Activated CD4-positive, alpha-beta T cell treated with anti-CD3 and anti-CD28 coated beads, Interleukin-2, amount 10 ng/mL, durations not matched to agents 7 days and 5 days (primary cell): ENCODE data around the gene TJP3. TPM values are rescaled to one million over a fixed set of nuclear protein-coding genes. Genes with fewer than 3 reads are reported as not detected.

Experiments used
- CTCF ChIA-PET: fragments of 350-600 bp; sonication (Branson Sonifier 250); formaldehyde crosslinking; loops from one replicate; lab custom pipeline; 2021; ENCODE audit warnings: antibody characterized with exemption; lab: Charles Lee
- POLR2A ChIA-PET: fragments of 350-600 bp; sonication (Branson Sonifier 250); formaldehyde crosslinking; loops from one replicate; lab custom pipeline; 2021; ENCODE audit warnings: antibody characterized with exemption; lab: Charles Lee
- DNase-seq: peaks from one replicate; pipeline ENCODE4 v3.0.0-alpha.2; 2020
- H3K27ac Mint-ChIP-seq: one replicate; pipeline ENCODE4 v1.8.0; 2021; ENCODE audit warnings: mild to moderate bottlenecking, moderate library complexity, mixed read lengths
- H3K27me3 Mint-ChIP-seq: one replicate; pipeline ENCODE4 v1.8.0; 2021; ENCODE audit warnings: mixed read lengths
- H3K36me3 Mint-ChIP-seq: one replicate; pipeline ENCODE4 v1.8.0; 2021; ENCODE audit warnings: low read depth, mixed read lengths
- H3K4me1 Mint-ChIP-seq: one replicate; pipeline ENCODE4 v1.8.0; 2021; ENCODE audit warnings: mixed read lengths
- H3K4me3 Mint-ChIP-seq: one replicate; pipeline ENCODE4 v1.8.0; 2021; ENCODE audit warnings: mild to moderate bottlenecking, moderate library complexity, mixed read lengths
- H3K9me3 Mint-ChIP-seq: one replicate; pipeline ENCODE4 v1.8.0; 2021; ENCODE audit warnings: mixed read lengths
- total RNA-seq, 2 experiments: library from RNA; stranded (reverse); gene quantifications; one replicate each; pipeline ENCODE4 v1.2.3, GENCODE V29; 2021

TJP3 gene
- total RNA-seq, 2 experiments from 2014 or later: 2.7 to 3.5 TPM

GRCh38 chr19:3697094-3697493 is 11.1 kb upstream of the TJP3 start:
- no peaks in the 10 kb centered on the region for H3K36me3 Mint-ChIP-seq
- H3K4me1 Mint-ChIP-seq: peaks cover 23% of the 10 kb centered on the region
- no peaks in the 10 kb centered on the region for H3K9me3 Mint-ChIP-seq
- no peak for DNase-seq
- ChIA-PET POLR2A (no interaction called here), CTCF (interaction anchor here (0.7 to 1.4 kb wide), 4 partner anchors 11 to 32 kb away, joined by 3 to 4 read pairs (median 3); no protein-coding TSS in a partner anchor)
- peak overlapping the region; percentile 13 for H3K27ac Mint-ChIP-seq
- H3K4me3 Mint-ChIP-seq: no peak overlapping the region
- H3K27me3 Mint-ChIP-seq: no peaks in the 10 kb centered on the region

GRCh38 chr19:3697671-3698385 is 10.4 kb upstream of the TJP3 start:
- Mint-ChIP-seq H3K9me3 (no peaks in the 10 kb centered on the region), H3K27ac (no peak overlapping the region), H3K27me3 (no peaks in the 10 kb centered on the region), H3K36me3 (no peaks in the 10 kb centered on the region), H3K4me3 (peak overlapping the region; percentile 58), H3K4me1 (peaks cover 21% of the 10 kb centered on the region)
- DNase-seq: no peak
- ChIA-PET POLR2A (no interaction called here), CTCF (interaction anchor here (0.7 to 1.4 kb wide), 4 partner anchors 11 to 32 kb away, joined by 3 to 4 read pairs (median 3); no protein-coding TSS in a partner anchor)

- Mint-ChIP-seq H3K4me3 (peak overlapping the region; percentile 58), H3K27ac (peak overlapping the region; percentile 31), H3K27me3 (no peaks in the 10 kb centered on the region), H3K9me3 (no peaks in the 10 kb centered on the region), H3K36me3 (no peaks in the 10 kb centered on the region), H3K4me1 (peaks cover 20% of the 10 kb centered on the region)
- POLR2A ChIA-PET: no interaction called here
- no peak for DNase-seq
- CTCF ChIA-PET: no interaction called here
These were observed 9.7 kb upstream of the TJP3 start for GRCh38 chr19:3698386-3698950.

DNA sequence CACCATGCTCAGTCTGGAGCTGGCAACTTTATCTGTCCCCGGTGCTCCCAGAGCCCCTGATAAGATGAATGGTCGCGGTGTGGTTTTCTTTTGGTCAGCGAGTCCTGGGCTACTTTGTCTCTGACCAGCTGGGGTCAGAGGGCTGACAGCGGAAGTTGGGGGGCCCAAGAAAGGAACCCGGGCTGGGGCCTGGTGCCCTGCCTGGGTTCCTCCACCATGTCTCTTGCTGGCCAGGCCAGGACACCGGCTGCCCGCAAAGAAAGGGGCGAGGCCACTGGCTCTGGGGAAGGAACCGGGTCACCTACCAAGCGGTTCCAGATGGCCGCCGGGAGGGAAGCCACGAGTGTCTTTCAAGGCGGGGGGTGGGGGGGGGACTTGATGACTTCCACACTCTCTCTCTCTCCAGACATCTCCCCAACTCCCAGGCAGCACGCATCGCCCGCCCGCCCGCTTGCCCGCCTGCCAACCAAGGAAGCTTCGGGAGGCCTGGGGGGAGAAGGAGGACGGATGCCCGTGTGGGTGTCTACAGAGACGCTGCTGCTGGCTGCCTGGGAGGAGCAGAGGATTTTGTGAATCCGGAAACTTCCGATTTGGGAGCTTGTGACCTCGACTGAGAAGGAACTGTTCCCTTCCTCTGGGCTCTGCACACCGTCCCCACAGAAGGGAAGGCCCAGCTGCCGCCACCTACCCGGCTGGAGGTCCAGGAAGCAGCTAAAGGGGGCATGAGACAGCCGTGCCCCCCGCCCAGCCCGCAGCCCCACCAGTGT is 9.0 kb upstream of the TJP3 start:
- CTCF ChIA-PET: interaction anchor here (0.7 to 1.6 kb wide), 2 partner anchors 28 to 121 kb away, joined by 3 to 4 read pairs; no protein-coding TSS in a partner anchor
- DNase-seq: peak; percentile 36
- POLR2A ChIA-PET: no interaction called here
- peaks cover 20% of the 10 kb centered on the region for H3K4me1 Mint-ChIP-seq
- H3K36me3 Mint-ChIP-seq: no peaks in the 10 kb centered on the region
- H3K4me3 Mint-ChIP-seq: peak overlapping the region; percentile 85
- H3K9me3 Mint-ChIP-seq: no peaks in the 10 kb centered on the region
- H3K27me3 Mint-ChIP-seq: no peaks in the 10 kb centered on the region
- peak overlapping the region; percentile 79 for H3K27ac Mint-ChIP-seq

DNA sequence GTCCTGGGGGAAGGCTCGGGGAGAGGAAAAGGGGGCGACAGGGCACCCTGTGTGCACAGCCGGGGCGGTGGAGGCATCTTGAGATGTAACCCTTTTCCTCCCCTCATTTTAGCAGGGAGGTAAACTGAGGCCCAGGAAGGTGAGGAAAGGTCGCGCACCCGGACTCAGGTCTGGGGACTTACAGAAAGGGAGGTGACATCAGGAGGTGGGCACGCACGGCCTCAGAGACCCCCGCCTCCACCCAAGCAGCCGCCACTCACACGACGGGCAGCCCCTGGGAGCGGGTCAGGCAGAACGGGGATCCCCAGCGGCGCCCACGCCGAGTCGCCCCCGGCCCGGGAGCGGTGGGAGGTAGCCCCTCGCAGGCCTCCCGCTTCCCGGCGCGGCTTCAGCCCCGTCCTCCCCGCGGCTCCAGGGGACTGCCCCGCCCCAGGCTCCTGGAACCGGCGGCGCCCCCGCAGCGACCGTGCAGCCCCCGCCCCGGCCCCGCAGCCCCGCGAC is 8.4 kb upstream of the TJP3 start:
- POLR2A ChIA-PET: no interaction called here
- Mint-ChIP-seq H3K9me3 (no peaks in the 10 kb centered on the region), H3K36me3 (no peaks in the 10 kb centered on the region), H3K27me3 (no peaks in the 10 kb centered on the region), H3K4me1 (peaks cover 20% of the 10 kb centered on the region), H3K27ac (peak overlapping the region; percentile 79), H3K4me3 (peak overlapping the region; percentile 85)
- DNase-seq: no peak
- CTCF ChIA-PET: interaction anchor here (0.6 to 1.6 kb wide), 4 partner anchors 28 to 199 kb away, joined by 3 to 6 read pairs (median 4); no protein-coding TSS in a partner anchor

DNA sequence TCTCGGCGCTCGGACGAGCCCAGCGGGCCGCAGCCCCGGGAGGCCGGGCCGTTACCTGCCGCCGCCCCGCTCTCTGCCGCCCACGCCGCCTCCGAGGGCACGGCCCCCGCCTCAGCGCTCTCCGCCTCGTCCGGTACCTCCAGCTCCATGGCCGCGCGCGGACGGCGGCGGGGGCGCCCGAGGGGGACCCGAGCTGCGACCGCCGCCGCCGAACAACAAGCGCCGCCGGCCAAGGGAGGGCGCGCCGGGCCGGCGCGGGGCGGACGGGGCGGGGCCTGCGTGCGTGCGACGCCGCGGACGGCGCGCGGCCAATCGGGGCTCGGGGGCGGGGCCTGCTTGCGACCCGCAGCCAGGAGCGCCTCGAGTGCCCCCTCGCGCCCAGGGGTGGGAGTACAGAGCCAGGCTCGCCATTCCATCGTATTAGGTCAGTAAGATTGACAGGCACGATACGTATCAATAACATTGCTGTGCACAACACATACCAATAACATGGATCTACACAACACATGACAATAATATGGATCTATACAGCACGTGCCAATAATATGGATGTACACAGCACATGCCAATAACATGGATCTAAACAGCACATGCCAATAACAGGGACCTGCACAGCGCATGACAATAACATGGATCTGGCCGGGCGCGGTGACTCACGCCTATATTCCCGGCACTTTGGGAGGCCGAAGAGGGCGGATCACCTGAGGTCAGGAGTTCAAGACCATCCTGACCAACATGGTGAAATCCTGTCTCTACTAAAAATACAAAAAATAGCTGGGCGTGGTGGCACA is 7.7 kb upstream of the TJP3 start, which contains the start of gene PIP5K1C:
Gene PIP5K1C, minus strand, starts transcription at position 227 of the 791 bp plus-strand sequence. Its CDS starts 78 bp downstream, at position 149.
- Mint-ChIP-seq H3K9me3 (no peaks in the 10 kb centered on the region), H3K36me3 (no peaks in the 10 kb centered on the region), H3K4me1 (peaks cover 20% of the 10 kb centered on the region), H3K4me3 (peak within 1 kb of the TSS; percentile 85), H3K27ac (peak within 1 kb of the TSS; percentile 79), H3K27me3 (no peaks in the 10 kb centered on the region)
- POLR2A ChIA-PET: no interaction called here
- peak; percentile 92 for DNase-seq
- CTCF ChIA-PET: interaction anchor here (0.6 to 1.6 kb wide), 4 partner anchors 29 to 198 kb away, joined by 3 to 6 read pairs (median 4); no protein-coding TSS in a partner anchor

GRCh38 chr19:3701200-3701599 is 7.0 kb upstream of the TJP3 start:
- no peaks in the 10 kb centered on the region for H3K36me3 Mint-ChIP-seq
- peaks cover 2% of the 10 kb centered on the region for H3K27me3 Mint-ChIP-seq
- H3K4me3 Mint-ChIP-seq: no peak overlapping the region
- ChIA-PET POLR2A (no interaction called here), CTCF (interaction anchor here (0.6 to 1.6 kb wide), 2 partner anchors 33 to 115 kb away, joined by 3 to 6 read pairs; no protein-coding TSS in a partner anchor)
- H3K27ac Mint-ChIP-seq: peak overlapping the region; percentile 46
- DNase-seq: no peak
- no peaks in the 10 kb centered on the region for H3K9me3 Mint-ChIP-seq
- H3K4me1 Mint-ChIP-seq: peaks cover 22% of the 10 kb centered on the region

GRCh38 chr19:3707868-3708206 is 347 bp upstream of the TJP3 start:
- Mint-ChIP-seq H3K4me3 (no peak overlapping the region), H3K27ac (peak overlapping the region; percentile 60), H3K4me1 (peaks cover 3% of the 10 kb centered on the region), H3K9me3 (no peaks in the 10 kb centered on the region), H3K27me3 (peaks cover 5% of the 10 kb centered on the region), H3K36me3 (no peaks in the 10 kb centered on the region)
- DNase-seq: no peak
- ChIA-PET POLR2A (no interaction called here), CTCF (interaction anchor here (0.6 to 1.3 kb wide), 3 partner anchors 22 to 122 kb away, joined by 3 read pairs; partner anchors contain the start of gene GIPC3)

DNA sequence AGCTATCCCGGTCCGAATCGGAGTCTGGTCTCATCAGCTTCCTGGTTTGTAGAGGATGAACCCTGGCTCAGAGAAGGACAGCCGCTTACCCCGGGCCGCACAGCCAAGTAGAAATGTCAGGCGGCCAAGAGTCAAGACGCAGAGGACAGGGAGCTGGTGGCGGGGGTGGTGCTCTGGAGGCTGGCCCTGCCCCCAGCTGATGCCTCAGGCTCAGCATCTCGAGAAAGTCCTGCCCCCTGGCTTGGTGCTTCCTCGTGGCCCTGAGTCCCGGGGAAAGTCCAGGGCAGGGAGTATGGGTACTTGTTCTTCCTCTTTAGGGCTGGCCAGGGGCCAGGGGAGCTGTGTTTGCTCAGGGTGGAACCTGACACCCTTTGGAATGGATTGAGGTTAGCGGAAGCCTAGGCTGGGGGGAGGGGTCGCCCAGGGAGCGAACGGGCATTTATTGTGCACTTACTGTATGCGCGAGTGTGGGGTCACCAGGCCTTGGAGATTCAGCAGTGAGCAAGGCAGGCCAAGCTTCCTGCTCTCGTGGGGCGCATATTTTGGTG is 2.2 kb downstream of the TJP3 start:
- Mint-ChIP-seq H3K9me3 (no peaks in the 10 kb centered on the region), H3K27me3 (peaks cover 5% of the 10 kb centered on the region), H3K4me3 (no peak overlapping the region), H3K27ac (no peak overlapping the region), H3K4me1 (peaks cover 6% of the 10 kb centered on the region), H3K36me3 (no peaks in the 10 kb centered on the region)
- CTCF ChIA-PET: interaction anchor here (0.6 to 1.7 kb wide), 3 partner anchors 18 to 406 kb away, joined by 3 to 5 read pairs (median 3); partner anchors contain the start of gene MRPL54
- POLR2A ChIA-PET: no interaction called here
- DNase-seq: no peak

DNA sequence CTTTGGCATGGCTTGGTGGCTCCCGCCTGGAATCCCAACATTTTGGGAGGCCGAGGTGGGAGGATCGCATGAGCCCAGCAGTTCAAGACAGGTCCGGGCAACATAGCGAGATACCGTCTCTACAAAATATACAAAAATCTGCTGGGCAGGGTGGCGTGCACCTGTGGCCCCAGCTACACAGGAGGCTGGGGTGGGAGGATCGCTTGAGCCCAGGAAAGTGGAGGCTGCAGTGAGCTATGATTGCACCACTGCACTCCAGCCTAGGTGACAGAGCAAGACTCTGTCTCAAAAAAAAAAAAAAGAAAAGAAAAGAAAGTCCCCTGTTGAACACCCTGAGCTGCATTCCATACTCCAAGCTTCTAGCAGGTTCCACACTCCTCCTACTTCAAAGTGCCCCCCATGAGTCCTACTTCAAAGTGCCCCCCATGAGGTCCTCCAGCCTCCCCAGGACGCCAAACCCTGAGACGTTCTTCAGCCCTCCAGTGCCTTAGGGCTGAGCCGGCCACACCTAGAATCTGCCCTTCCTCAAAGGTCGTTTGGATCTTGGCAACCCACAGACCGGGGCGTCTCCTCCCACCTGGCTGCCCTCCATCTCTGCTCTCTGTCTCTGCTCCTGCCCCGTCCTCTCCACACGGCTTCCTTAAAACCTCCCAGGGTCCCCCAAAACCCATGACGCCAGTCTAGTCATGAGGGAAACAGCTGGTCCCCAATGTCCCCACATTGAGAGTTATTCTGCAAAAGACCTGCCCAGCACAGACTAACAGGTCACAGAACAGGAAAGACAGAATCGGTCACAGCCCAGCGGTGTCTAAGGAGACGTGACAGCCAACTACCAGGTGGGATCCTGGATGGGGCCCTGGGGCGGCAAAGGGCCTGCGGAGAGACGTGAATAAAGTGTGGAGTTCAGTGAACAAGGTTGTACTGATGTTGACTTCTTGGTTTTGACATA is 4.8 kb downstream of the TJP3 start:
- Mint-ChIP-seq H3K9me3 (no peaks in the 10 kb centered on the region), H3K27me3 (peaks cover 2% of the 10 kb centered on the region), H3K4me3 (no peak overlapping the region), H3K4me1 (peaks cover 3% of the 10 kb centered on the region), H3K27ac (no peak overlapping the region), H3K36me3 (no peaks in the 10 kb centered on the region)
- ChIA-PET POLR2A (no interaction called here), CTCF (interaction anchor here (0.7 kb wide), 1 partner anchor 115 kb away, joined by 3 read pairs; no protein-coding TSS in a partner anchor)
- no peak for DNase-seq

GRCh38 chr19:3716147-3716668 is 8.0 kb downstream of the TJP3 start:
- Mint-ChIP-seq H3K4me1 (peaks cover 5% of the 10 kb centered on the region), H3K27me3 (peaks cover 17% of the 10 kb centered on the region), H3K36me3 (no peaks in the 10 kb centered on the region), H3K4me3 (no peak overlapping the region), H3K27ac (no peak overlapping the region), H3K9me3 (no peaks in the 10 kb centered on the region)
- POLR2A ChIA-PET: no interaction called here
- CTCF ChIA-PET: no interaction called here
- no peak for DNase-seq
